ENCODE measurements around the gene MTMR3.

GRCh38 chr22:30074994-30075393 lies 192.0 kb downstream of the MTMR3 start:
- TF ChIP-seq FOXA1 (IDR thresholded peaks at IDR 0.05) = no peak
- TF ChIP-seq RXRA (IDR thresholded peaks at IDR 0.05) = no peak
- no peak for TF ChIP-seq CTCF (IDR thresholded peaks at IDR 0.05; ENCODE audit: low read depth, low read length, missing input control)
- no peak for TF ChIP-seq EGR1 (IDR thresholded peaks at IDR 0.05; ENCODE audit: low read depth in 2 of 2)
- TF ChIP-seq, protein P1, sequence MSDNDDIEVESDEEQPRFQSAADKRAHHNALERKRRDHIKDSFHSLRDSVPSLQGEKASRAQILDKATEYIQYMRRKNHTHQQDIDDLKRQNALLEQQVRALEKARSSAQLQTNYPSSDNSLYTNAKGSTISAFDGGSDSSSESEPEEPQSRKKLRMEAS (IDR thresholded peaks at IDR 0.05) = no peak
- TF ChIP-seq SP1 (IDR thresholded peaks at IDR 0.05) = no peak
- no peak for TF ChIP-seq TAF1 (conservative IDR thresholded peaks at IDR 0.05)
- TF ChIP-seq ATF3 (IDR thresholded peaks at IDR 0.05) = no peak
- no peak for TF ChIP-seq GABPA (IDR thresholded peaks at IDR 0.05 in 1 of 2, conservative IDR thresholded peaks at IDR 0.05 in 1 of 2)
- TF ChIP-seq, protein P2, sequence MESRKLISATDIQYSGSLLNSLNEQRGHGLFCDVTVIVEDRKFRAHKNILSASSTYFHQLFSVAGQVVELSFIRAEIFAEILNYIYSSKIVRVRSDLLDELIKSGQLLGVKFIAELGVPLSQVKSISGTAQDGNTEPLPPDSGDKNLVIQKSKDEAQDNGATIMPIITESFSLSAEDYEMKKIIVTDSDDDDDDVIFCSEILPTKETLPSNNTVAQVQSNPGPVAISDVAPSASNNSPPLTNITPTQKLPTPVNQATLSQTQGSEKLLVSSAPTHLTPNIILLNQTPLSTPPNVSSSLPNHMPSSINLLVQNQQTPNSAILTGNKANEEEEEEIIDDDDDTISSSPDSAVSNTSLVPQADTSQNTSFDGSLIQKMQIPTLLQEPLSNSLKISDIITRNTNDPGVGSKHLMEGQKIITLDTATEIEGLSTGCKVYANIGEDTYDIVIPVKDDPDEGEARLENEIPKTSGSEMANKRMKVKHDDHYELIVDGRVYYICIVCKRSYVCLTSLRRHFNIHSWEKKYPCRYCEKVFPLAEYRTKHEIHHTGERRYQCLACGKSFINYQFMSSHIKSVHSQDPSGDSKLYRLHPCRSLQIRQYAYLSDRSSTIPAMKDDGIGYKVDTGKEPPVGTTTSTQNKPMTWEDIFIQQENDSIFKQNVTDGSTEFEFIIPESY (IDR thresholded peaks at IDR 0.05) = no peak
- no peak for TF ChIP-seq RAD21 (IDR thresholded peaks at IDR 0.05)
